NCI-H1436 (cell line): ENCODE measurements around the gene CST5.
"Not testable (repeated sequence)": the region's sequence is repeated elsewhere in the genome, so short reads cannot be mapped to it uniquely, and the experiment has no call there.

Experiments used
- DNase-seq: peaks from one replicate; lab custom pipeline; 2025; lab: John Stamatoyannopoulos, UW

The CST5 gene

GRCh38 chr20:23889775-23890187, 10.2 kb upstream of the CST5 start:
- DNase-seq = peak; percentile 11

GRCh38 chr20:23887856-23888255, 8.3 kb upstream of the CST5 start:
- DNase-seq = no peak

DNA sequence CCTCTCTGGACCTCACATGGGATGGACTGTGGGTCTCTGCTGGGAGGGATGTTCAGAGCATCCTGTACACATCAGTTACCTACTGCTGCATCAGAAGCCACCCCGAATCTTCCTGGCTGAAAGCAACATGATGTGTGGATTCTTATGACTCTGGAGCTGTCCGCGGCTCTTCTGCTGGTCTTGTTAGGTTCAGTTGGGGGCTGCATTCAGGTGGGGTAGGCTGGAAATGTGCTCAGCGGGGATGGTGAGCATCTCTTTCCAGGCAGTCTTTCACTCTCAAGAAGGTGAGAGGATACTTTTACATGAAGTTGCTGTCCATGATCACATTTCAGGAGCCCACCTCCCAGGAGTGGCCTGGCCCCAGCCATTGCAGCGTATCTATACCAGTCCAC, 5.2 kb upstream of the CST5 start:
- DNase-seq = no peak

GRCh38 chr20:23884136-23884770, 4.7 kb upstream of the CST5 start:
- DNase-seq = no peak

DNA sequence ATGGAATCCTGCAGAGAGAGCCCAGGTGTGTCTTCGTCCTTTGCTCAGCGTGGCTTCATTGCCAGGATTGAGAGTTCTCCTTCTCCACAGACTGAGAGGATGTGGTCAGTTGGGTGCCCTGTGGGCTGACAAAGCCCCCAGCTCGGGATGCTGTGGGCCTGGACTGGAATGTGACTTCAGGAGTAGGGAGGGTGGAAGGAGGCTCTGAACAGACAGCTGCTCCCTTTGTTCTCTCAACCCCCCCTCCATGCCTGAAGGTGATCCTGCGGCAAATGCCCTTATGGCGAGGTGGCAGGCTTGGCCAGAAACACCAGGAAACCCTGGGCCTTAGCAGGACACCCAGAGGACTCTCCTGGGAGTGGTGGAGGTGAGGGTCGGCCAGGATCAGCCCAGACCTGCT, 1.8 kb upstream of the CST5 start:
- DNase-seq = no peak

DNA sequence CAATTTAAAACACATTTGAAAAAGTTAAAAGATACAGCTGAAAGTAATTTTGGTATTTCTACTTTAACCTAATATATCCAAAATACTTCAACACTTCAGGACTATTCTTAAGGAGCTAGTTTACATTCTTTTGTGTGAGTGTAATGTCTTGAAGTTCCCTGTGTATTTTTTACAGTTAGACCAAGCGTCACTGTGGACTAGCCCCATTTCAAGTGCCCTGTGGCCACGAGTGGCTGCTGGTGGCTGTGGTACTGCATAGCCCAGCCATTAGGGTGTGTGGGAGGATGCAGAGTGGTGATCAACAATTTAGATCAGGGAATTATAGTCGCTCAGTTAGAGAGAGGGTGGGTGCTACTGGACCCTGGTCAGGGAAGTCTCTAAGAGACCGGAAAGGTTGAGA, 869 bp upstream of the CST5 start:
- no peak for DNase-seq

DNA sequence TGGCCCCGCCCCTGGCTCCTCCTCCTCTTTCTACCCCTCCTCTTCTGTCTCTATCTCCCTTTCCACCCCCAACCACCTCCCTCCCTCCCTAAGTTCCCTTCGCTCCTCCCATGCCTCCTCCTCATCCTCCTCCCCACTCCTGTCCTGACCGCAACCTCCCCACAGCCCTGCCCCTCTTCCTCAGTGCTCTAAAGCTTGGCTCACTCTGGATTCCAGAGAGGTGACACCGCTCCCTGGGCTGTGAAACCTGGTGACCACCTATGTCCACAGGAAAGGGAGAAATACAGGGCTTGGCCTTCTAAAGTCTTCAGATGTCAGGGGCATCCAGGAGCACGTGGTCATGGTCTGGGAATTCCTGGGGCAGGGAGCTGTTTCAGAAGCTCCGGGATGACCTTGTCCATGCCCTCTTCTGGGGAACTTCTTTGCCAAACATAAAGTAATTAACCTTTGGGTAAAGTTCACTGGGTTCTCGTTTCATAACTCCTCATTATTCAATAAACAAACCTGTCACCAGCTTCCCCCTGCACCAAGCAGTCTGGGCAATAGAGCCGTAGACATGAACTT, 345 bp upstream of the CST5 start:
- DNase-seq = no peak

DNA sequence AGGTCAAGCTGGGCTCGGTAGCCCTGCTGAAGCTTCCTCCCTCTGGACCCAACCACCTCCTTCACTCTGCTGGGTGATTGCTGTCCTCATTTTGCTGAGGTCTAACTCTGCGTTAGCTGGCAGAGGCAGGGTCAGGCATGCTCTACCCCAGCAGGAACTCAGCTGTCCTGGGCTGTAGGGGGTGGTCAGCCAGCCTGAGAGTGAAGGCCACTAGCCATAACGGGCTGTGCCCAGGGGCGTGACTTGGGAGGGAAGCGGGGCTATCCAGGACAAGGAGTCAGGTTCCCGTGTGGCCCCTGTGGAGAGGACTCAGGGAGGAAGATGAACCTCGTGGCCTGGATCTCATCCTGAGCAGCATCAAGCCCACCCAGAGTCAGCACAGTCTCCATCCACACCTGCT, 761 bp downstream of the CST5 start:
- DNase-seq = no peak

GRCh38 chr20:23878016-23878542, 1.5 kb downstream of the CST5 start:
- not testable (repeated sequence) for DNase-seq

DNA sequence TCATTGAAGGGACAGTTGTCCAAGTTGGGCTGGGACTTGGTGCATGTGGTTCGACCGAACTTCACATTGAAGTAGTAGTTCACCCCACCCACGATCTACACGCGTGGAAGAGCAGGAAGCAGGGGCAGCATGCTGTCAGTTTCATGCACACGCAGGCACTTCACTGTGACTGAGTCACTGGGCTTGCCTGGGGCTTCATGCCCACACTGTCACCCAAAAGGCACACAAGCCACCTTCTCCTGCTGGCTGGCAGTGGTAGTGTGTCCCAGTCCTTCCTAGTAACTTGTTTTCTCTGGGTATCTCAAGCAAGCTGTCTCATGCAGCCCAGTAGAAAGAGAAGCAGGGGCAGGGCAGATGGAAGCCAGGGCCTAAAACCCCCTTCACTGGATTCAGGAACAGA, 2.0 kb downstream of the CST5 start:
- no peak for DNase-seq

DNA sequence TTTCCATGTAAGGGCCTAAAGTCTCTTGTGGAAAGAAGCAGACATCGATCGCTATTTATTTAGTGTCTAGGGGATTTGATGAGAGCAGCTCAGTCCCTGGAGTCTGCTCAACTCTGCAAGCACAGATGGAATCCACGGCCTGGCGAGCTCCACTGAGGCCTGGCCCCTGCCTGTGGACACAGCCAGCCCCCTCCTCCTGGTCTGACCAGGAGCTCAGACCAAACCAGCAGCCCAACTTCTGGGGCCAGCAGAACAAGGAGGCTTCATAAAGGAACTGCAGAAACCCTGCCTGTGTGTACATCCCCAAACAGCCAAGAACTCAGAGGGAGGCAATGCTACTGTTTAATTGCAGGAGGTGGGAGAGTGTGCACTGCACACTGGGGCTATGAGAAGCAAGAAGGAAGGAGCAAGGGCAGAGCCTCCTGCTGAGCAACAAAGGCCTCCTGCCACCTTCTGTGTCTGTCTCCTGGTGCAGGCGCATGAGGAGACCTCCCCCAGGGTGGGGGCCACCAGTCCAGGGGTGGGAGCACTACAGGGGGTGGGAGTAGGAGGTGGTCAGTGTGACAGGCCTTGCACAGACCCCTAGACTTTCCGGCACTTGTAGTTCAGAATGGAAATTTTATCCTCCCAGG, 3.8 kb downstream of the CST5 start:
- DNase-seq = no peak

GRCh38 chr20:23874747-23875146, 4.8 kb downstream of the CST5 start:
- DNase-seq = no peak

DNA sequence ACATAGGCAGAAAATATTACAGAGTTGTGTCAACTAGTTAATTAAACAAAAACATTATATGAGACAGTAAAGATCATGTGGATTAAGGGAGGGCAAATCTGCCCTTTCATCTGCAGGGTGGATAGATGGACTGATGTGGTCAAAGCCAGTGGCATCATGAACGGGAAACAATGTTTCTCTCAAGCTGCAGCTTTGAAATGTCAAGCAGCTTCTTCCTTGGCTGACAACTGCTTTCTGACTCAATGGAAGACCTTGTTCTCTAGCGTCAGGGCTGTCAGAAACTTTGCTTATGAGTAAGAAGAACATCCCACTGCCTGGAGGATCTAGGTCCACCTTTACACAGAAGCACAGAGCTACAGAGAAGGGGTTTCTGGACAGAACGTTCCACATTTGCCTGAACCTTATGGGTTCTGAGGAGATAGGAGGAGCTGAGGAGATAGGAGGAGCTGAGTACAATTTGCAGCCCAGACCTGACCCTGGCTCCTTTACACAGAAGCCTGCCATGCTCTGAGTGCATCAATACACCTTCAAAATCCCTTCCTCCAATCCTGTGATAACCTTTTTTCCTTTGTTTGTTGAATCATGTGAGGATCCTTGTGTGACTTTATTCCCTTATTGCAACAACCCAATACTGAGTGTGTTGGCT, 6.1 kb downstream of the CST5 start:
- DNase-seq = no peak

GRCh38 chr20:23872065-23872464, 7.5 kb downstream of the CST5 start:
- DNase-seq = no peak

- no peak for DNase-seq
These were observed 9.1 kb downstream of the CST5 start for GRCh38 chr20:23870461-23870860.

GRCh38 chr20:23869520-23869919, 10.0 kb downstream of the CST5 start:
- no peak for DNase-seq

DNA sequence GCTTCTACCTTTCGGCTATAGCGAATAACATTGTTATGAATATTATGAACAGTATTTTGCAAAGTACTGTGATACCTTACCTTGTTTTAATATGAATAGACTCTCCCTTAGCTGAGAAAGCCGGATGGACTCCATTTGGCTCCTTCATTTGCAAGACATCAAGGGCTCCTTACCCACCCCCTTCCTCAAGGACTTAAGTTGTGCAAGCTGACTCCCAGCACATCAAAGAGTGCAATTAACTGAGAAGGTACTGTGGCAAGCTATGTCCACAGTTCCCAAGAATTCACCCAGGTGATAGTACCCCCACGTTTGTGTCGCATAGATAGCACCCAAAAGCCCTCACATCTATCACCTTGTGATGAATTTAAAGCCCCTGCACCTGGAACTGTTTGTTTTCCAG, 11.2 kb downstream of the CST5 start:
- no peak for DNase-seq

DNA sequence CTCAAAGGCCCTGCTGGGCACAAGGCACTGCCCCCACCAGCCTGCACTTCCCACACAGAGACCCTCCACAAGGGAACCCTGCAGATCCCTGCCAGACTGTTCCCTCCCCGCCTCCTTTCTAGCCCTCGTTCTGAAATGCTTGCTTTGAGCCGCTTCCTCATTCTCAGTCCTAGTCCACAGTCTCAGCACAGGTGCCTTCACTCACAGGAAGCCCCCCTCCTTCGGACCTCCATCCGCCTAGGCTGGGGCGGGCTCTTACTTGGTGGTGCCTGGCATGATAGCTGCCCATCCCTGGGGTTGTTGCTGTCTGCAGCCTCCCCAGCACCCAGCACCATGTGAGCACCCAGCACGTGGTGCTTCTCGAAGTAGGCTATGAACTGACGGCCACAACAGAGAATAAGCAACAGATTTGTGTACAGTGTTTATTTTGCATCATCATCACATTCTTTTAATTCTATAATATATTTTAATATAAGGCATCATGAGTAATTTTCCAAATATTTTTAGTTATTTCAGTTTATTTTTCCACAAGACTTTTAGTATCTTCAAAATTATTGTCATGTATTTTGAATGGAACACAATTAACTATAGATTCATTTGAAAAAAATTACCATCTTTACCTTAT, 12.3 kb downstream of the CST5 start:
- DNase-seq = no peak

DNA sequence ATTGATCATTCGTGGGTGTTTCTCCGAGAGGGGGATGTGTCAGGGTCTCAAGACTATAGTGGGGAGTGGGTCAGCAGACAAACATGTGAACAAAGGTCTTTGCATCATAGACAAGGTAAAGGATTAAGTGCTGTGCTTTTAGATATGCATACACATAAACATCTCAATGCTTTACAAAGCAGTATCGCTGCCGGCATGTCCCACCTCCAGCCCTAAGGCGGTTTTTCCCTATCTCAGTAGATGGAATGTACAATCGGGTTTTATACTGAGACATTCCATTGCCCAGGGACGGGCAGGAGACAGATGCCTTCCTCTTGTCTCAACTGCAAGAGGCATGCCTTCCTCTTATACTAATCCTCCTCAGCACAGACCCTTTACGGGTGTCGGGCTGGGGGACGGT, 18.8 kb downstream of the CST5 start:
- not testable (repeated sequence) for DNase-seq

GRCh38 chr20:23857962-23858595, 21.5 kb downstream of the CST5 start:
- no peak for DNase-seq

- DNase-seq = no peak
These were observed 22.8 kb downstream of the CST5 start for GRCh38 chr20:23856736-23857135.

- DNase-seq = no peak
These were observed 23.3 kb downstream of the CST5 start for GRCh38 chr20:23856226-23856625.
